Activated CD8-positive, alpha-beta T cell treated with anti-CD3 and anti-CD28 coated beads for 36 hours (primary cell): ENCODE measurements around the gene OR4N2. TPM values are rescaled to one million over a fixed set of nuclear protein-coding genes. Genes with fewer than 3 reads are reported as not detected.
"Not testable (repeated sequence)": the region's sequence is repeated elsewhere in the genome, so short reads cannot be mapped to it uniquely, and the experiment has no call there.

ENCODE experiments used
- ATAC-seq: fragments of 200-7000 bp; cut with Tn5 transposase; one replicate; pipeline ENCODE4 v1.10.0; 2021; ENCODE audit warnings: mild to moderate bottlenecking, moderate library complexity
- CTCF ChIA-PET: fragments of 350-600 bp; sonication (Branson Sonifier 250); formaldehyde crosslinking; loops from one replicate; lab custom pipeline; 2021; ENCODE audit warnings: antibody characterized with exemption; lab: Charles Lee
- POLR2A ChIA-PET: fragments of 350-600 bp; sonication (Branson Sonifier 250); formaldehyde crosslinking; loops from one replicate; lab custom pipeline; 2021; ENCODE audit warnings: antibody characterized with exemption; lab: Charles Lee
- DNase-seq: peaks from one replicate; pipeline ENCODE4 v3.0.0-alpha.2; 2020
- H3K27ac Mint-ChIP-seq: one replicate; pipeline ENCODE4 v1.8.0; 2021; ENCODE audit warnings: mild to moderate bottlenecking, mixed read lengths
- H3K27me3 Mint-ChIP-seq: one replicate; pipeline ENCODE4 v1.8.0; 2021; ENCODE audit warnings: mixed read lengths
- H3K36me3 Mint-ChIP-seq: one replicate; pipeline ENCODE4 v1.8.0; 2021; ENCODE audit warnings: low read depth, mixed read lengths
- H3K4me1 Mint-ChIP-seq: one replicate; pipeline ENCODE4 v1.8.0; 2021; ENCODE audit warnings: low read depth, mixed read lengths
- H3K4me3 Mint-ChIP-seq: one replicate; pipeline ENCODE4 v1.8.0; 2021; ENCODE audit warnings: mild to moderate bottlenecking, moderate library complexity, mixed read lengths
- H3K9me3 Mint-ChIP-seq: one replicate; pipeline ENCODE4 v1.8.0; 2021; ENCODE audit warnings: mixed read lengths
- intact Hi-C: fragments of 100-400 bp; cut with micrococcal nuclease; formaldehyde crosslinking; loops from one replicate; pipeline ENCODE4 v1.10.0; 2022
- total RNA-seq, 2 experiments: library from RNA; stranded (reverse); gene quantifications; one replicate each; pipeline ENCODE4 v1.2.3, GENCODE V29; 2021
- TF ChIP-seq, protein P1 (sequence below): fragments of 200-600 bp; IDR thresholded peaks from one replicate; pipeline ENCODE4 v1.8.0; 2022; ENCODE audit warnings: antibody characterized with exemption, mild to moderate bottlenecking

OR4N2 gene
- total RNA-seq, 2 experiments from 2014 or later = not detected

DNA sequence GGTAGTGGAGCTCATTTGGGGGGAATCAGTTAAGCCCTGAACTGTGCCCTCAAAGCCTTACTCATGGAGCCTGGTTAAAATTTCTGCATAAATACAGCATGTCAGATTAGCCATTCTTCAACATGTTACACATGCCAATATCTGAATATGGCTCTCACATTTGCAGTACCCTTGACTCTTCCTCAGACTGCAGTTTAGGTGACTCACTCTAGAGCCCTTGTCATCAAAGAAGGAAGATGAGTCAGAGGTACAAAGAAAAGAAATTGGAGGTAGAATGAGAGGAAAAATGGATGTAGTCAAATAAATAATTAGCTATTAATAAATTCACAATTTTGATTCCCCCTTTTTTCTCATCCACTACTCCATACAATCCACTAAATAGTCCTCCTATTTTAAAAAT lies 47.8 kb downstream of the OR4N2 start:
- peaks cover 3% of the 10 kb centered on the region for H3K9me3 Mint-ChIP-seq
- POLR2A ChIA-PET = no interaction called here
- DNase-seq (no peak), ATAC-seq (no peak)
- H3K27ac Mint-ChIP-seq = no peak overlapping the region
- H3K4me1 Mint-ChIP-seq = no peaks in the 10 kb centered on the region
- CTCF ChIA-PET = no interaction called here
- H3K4me3 Mint-ChIP-seq = no peak overlapping the region
- H3K36me3 Mint-ChIP-seq = no peaks in the 10 kb centered on the region
- TF ChIP-seq, protein P1, sequence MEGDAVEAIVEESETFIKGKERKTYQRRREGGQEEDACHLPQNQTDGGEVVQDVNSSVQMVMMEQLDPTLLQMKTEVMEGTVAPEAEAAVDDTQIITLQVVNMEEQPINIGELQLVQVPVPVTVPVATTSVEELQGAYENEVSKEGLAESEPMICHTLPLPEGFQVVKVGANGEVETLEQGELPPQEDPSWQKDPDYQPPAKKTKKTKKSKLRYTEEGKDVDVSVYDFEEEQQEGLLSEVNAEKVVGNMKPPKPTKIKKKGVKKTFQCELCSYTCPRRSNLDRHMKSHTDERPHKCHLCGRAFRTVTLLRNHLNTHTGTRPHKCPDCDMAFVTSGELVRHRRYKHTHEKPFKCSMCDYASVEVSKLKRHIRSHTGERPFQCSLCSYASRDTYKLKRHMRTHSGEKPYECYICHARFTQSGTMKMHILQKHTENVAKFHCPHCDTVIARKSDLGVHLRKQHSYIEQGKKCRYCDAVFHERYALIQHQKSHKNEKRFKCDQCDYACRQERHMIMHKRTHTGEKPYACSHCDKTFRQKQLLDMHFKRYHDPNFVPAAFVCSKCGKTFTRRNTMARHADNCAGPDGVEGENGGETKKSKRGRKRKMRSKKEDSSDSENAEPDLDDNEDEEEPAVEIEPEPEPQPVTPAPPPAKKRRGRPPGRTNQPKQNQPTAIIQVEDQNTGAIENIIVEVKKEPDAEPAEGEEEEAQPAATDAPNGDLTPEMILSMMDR = no peak
- H3K27me3 Mint-ChIP-seq = no peaks in the 10 kb centered on the region
- intact Hi-C loops = no loop called here

DNA sequence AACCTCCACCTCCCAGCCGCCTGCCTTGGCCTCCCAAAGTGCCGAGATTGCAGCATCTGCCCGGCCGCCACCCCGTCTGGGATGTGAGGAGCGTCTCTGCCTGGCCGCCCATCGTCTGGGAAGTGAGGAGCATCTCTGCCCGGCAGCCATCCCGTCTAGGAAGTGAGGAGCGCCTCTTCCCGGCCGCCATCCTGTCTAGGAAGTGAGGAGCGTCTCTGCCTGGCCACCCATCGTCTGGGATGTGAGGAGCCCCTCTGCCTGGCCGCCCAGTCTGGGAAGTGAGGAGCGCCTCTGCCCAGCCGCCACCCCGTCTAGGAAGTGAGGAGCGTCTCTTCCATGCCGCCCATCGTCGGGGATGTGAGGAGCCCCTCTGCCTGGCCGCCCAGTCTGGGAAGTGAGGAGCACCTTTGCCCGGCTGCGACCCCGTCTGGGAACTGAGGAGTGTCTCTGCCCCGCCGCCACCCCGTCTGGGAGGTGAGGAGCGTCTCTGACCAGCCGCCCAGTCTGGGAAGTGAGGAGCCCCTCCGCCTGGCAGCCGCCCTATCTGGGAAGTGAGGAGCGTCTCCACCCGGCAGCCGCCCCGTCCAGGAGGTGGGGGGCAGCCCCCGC lies 62.6 kb downstream of the OR4N2 start:
- H3K27me3 Mint-ChIP-seq, intact Hi-C loops, ATAC-seq, H3K4me3 Mint-ChIP-seq, DNase-seq, H3K9me3 Mint-ChIP-seq, H3K36me3 Mint-ChIP-seq, H3K27ac Mint-ChIP-seq, CTCF ChIA-PET, H3K4me1 Mint-ChIP-seq: not testable (repeated sequence)
- POLR2A ChIA-PET = interaction anchor here (1.2 kb wide), 1 partner anchor 23 kb away, joined by 3 read pairs; no protein-coding TSS in a partner anchor

DNA sequence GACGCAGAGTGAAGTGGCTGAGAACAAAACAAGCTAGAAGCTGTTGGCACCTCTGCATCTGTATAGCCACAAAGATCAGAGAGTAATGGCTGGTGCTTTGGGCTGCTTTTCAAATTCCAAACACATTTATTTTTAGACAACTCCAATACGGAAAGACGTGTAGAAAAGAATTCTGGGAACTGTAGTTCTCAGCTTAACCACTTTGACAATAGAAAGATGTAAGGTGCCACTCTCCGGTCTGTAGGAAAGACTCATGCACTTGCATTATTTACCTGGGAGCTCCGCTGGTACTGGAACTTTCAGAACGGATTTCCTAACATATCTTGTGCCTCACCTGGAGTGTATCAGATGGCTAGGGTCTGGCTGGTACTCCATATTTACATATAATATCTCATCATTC lies 69.6 kb downstream of the OR4N2 start:
- ChIA-PET CTCF (no interaction called here), POLR2A (no interaction called here)
- DNase-seq (no peak), ATAC-seq (no peak)
- TF ChIP-seq, protein P1 = no peak
- Mint-ChIP-seq H3K4me3 (no peak overlapping the region), H3K36me3 (no peaks in the 10 kb centered on the region), H3K27me3 (no peaks in the 10 kb centered on the region), H3K27ac (no peak overlapping the region), H3K4me1 (no peaks in the 10 kb centered on the region), H3K9me3 (no peaks in the 10 kb centered on the region)
- intact Hi-C loops = no loop called here

DNA sequence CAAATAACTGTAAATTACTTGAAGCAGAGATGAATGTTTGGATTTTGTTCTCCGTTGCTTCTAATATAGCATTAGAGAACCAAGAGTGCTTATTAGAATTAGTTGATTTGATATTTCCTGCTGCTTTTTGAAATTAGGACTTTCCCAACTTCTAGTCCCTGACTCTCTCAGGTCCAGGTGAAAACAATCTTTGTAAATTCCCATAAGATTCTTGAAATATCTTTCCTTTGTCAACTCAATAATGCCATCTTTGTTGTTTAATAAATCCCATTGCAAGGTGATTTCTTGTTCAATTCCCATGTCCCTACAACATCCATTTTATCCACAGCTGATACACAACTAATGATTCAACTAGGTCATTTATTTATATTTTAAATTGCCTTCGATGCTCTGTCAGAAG lies 71.3 kb downstream of the OR4N2 start, which contains the start of gene OR4K2:
OR4K2 (plus strand) TSS at position 301 of the 400 bp plus-strand sequence. CDS start 1,126 bp downstream, outside the sequence.
- H3K9me3 Mint-ChIP-seq = no peaks in the 10 kb centered on the region
- DNase-seq (no peak), ATAC-seq (no peak)
- no peak within 1 kb of the TSS for H3K4me3 Mint-ChIP-seq
- no peak within 1 kb of the TSS for H3K27ac Mint-ChIP-seq
- TF ChIP-seq, protein P1 = no peak
- ChIA-PET POLR2A (no interaction called here), CTCF (no interaction called here)
- H3K36me3 Mint-ChIP-seq = no peaks in the 10 kb centered on the region
- H3K4me1 Mint-ChIP-seq = no peaks in the 10 kb centered on the region
- no peaks in the 10 kb centered on the region for H3K27me3 Mint-ChIP-seq
- intact Hi-C loops = no loop called here

DNA sequence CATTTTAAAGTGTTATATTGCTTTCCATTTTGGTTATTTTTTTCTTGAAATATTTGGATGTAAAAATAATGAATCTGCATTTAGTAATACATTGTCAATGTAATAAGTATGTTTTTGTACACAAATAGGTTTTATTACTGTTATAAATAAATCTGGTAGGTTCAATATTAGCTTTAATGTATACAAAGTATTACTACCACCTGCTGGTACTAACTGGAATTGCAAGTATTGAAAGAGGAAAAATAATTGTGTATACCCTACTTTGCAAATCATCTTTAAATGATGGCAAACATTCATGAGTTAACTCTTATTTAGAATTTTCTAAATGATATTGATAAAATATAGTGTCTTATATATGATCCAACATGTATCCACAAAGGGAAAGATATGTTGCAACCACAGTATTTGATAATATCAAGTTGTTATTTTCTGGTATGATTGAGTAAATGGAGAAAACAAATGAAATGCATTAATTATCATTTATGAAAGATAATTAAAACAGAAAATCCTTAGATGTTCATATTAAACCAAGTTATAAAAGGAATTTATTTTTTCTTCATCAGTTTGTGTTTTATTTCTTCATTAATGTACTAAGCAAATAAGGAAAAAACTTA lies 74.6 kb downstream of the OR4N2 start:
- H3K36me3 Mint-ChIP-seq = no peaks in the 10 kb centered on the region
- ChIA-PET POLR2A (no interaction called here), CTCF (interaction anchor here (1.0 to 1.7 kb wide), 3 partner anchors 17 to 34 kb away, joined by 3 read pairs; no protein-coding TSS in a partner anchor)
- peak; percentile 51 for ATAC-seq
- H3K4me3 Mint-ChIP-seq = no peak overlapping the region
- no peaks in the 10 kb centered on the region for H3K27me3 Mint-ChIP-seq
- no peaks in the 10 kb centered on the region for H3K9me3 Mint-ChIP-seq
- no peak for DNase-seq
- intact Hi-C loops = no loop called here
- no peak overlapping the region for H3K27ac Mint-ChIP-seq
- TF ChIP-seq, protein P1 = peak; percentile 98
- H3K4me1 Mint-ChIP-seq = no peaks in the 10 kb centered on the region

Other genes with a start within 250 kb of the OR4N2 start
- gene OR11H2, start 89.9 kb upstream of the OR4N2 start, total RNA-seq = not detected
- gene OR4Q3, start 60.2 kb upstream of the OR4N2 start, total RNA-seq = not detected
- not detected for gene OR4M1, start 30.3 kb upstream of the OR4N2 start, total RNA-seq
- not detected for gene OR4K2, start 71.4 kb downstream of the OR4N2 start, total RNA-seq
- gene OR4K5, start 116.8 kb downstream of the OR4N2 start, total RNA-seq = not detected
- not detected for gene OR4K1, start 127.1 kb downstream of the OR4N2 start, total RNA-seq
- not detected for gene OR4K15, start 171.8 kb downstream of the OR4N2 start, total RNA-seq
- not detected for gene OR4Q2, start 198.4 kb downstream of the OR4N2 start, total RNA-seq
- not detected for gene OR4K14, start 215.5 kb downstream of the OR4N2 start, total RNA-seq
- not detected for gene OR4K13, start 232.3 kb downstream of the OR4N2 start, total RNA-seq